ES-I3 (cell line): ENCODE results near the gene PSMD4.
A peak's percentile ranks its signal among the peaks of the same experiment; 100 is the strongest.
"Not testable (repeated sequence)": the region's sequence is repeated elsewhere in the genome, so short reads cannot be mapped to it uniquely, and the experiment has no call there.

Experiments used
- H3K36me3 ChIP-seq: 2 replicates; pipeline ENCODE4 v1.6.1; 2013; ENCODE audit warnings: mild to moderate bottlenecking, low read length, control low read depth, moderate library complexity; ENCODE audit not compliant: insufficient read depth
- H3K4me1 ChIP-seq: 2 replicates; pipeline ENCODE4 v1.6.1; 2013; ENCODE audit warnings: mild to moderate bottlenecking, control low read depth, low read length; ENCODE audit not compliant: insufficient read depth
- H3K9ac ChIP-seq: 2 replicates; pipeline ENCODE4 v1.6.1; 2013; ENCODE audit warnings: low read depth, mild to moderate bottlenecking, low read length, moderate library complexity
- H3K9me3 ChIP-seq: 2 replicates; pipeline ENCODE4 v1.6.1; 2013; ENCODE audit warnings: mild to moderate bottlenecking, low read length, moderate library complexity; ENCODE audit not compliant: control insufficient read depth, insufficient read depth

PSMD4 gene

GRCh38 chr1:151251656-151252470, 2.7 kb upstream of the PSMD4 start:
- H3K9ac ChIP-seq = no peak overlapping the region
- no peaks in the 10 kb centered on the region for H3K9me3 ChIP-seq
- H3K36me3 ChIP-seq = peaks cover 15% of the 10 kb centered on the region
- no peaks in the 10 kb centered on the region; the same call in 1 of the 2 replicates for H3K4me1 ChIP-seq

- H3K9ac ChIP-seq = peak overlapping the region; percentile 86
- no peaks in the 10 kb centered on the region; the same call in 1 of the 2 replicates for H3K4me1 ChIP-seq
- no peaks in the 10 kb centered on the region for H3K36me3 ChIP-seq
- no peaks in the 10 kb centered on the region for H3K9me3 ChIP-seq
Observed at GRCh38 chr1:151255381-151255780, 847 bp downstream of the PSMD4 start.

GRCh38 chr1:151259351-151259750, 4.8 kb downstream of the PSMD4 start:
- H3K9ac ChIP-seq = no peak overlapping the region
- H3K9me3 ChIP-seq = no peaks in the 10 kb centered on the region
- H3K4me1 ChIP-seq = no peaks in the 10 kb centered on the region; the same call in 1 of the 2 replicates
- H3K36me3 ChIP-seq = peaks cover 7% of the 10 kb centered on the region

DNA sequence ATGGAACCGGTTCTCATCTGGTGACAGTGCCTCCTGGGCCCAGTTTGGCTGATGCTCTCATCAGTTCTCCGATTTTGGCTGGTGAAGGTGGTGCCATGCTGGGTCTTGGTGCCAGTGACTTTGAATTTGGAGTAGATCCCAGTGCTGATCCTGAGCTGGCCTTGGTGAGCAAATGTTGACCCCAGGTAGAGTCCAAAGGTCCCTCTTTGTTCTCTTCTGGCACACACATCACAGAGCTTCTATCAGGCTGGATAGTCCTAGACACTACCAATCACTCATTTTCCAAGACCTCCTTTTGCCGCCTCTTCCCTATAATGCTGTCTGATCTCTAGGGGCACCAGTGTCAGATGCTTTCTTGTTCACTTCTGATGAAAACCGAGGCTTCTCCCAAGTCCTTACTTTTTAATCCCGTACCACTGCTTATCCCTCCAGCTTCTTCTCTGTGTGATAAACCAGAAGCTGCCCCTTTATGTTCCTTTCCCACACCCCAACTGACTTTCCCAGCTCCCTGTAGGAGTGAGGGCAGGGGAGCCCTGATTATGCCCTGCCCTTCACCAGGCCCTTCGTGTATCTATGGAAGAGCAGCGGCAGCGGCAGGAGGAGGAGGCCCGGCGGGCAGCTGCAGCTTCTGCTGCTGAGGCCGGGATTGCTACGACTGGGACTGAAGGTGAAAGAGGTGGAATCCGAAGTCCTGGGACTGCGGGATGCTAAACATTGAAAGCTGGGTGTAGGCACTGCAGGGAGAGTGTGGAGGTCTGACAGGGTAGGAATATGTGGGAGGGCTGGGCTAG, 11.1 kb downstream of the PSMD4 start:
- Histone ChIP-seq H3K36me3 (peaks cover 41% of the 10 kb centered on the region), H3K4me1 (no peaks in the 10 kb centered on the region), H3K9me3 (no peaks in the 10 kb centered on the region), H3K9ac (no peak overlapping the region)

GRCh38 chr1:151266315-151266714, 11.8 kb downstream of the PSMD4 start:
- H3K9ac ChIP-seq = no peak overlapping the region
- no peaks in the 10 kb centered on the region for H3K9me3 ChIP-seq
- H3K4me1 ChIP-seq = no peaks in the 10 kb centered on the region
- peaks cover 41% of the 10 kb centered on the region for H3K36me3 ChIP-seq

- Histone ChIP-seq H3K4me1 (no peaks in the 10 kb centered on the region), H3K9ac (no peak overlapping the region), H3K36me3 (peaks cover 40% of the 10 kb centered on the region), H3K9me3 (no peaks in the 10 kb centered on the region)
Observed at GRCh38 chr1:151266821-151267220, 12.3 kb downstream of the PSMD4 start.

DNA sequence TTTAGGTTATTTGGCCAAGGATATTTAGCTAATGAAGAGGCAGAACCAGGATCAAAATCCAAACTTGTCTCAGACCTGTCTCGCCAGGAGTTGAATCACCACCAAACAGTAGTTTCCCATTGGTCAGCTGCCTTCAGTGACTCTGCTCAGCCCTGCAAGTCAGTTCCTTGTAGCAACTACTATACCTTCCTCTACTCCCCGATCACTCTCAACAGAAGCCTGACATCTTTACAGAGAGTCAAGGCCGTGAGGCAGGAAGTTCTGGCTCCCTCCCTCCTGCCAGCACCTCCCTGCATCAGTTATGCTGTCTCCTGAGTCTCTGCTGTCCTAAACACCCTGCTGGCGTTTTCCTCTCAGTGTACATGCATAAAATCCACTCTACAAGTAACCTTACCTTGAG, 13.2 kb downstream of the PSMD4 start:
- H3K36me3 ChIP-seq = peaks cover 39% of the 10 kb centered on the region
- H3K9ac ChIP-seq = no peak overlapping the region
- no peaks in the 10 kb centered on the region for H3K9me3 ChIP-seq
- H3K4me1 ChIP-seq = no peaks in the 10 kb centered on the region

DNA sequence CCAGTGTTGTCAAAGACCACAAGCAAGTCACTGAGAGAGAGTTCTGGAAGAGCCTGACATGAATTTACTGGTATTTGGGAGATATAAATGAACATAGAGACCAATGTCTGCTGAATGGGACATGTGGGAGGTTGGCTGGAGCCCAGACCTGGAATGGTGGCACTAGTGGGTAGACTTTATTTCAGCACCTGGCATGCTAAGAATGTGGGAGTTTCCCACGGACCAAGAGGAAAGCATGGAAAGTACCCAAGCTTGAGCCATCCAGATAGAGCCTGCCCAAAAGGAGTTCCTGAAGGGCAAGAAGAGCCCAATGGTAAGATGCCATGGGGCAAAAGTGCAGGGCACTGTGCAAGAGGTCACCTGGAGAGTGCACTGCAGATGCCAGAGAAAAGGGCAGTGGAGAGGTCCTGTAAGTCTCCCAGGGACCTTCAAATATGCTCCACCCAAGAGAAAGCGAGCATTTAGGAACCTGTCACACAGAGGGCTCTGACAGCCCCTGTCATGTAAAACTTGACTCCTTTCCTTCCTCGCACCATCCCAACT, 19.5 kb downstream of the PSMD4 start:
- peaks cover 3% of the 10 kb centered on the region; the same call in 1 of the 2 replicates for H3K36me3 ChIP-seq
- H3K9ac ChIP-seq = no peak overlapping the region
- no peaks in the 10 kb centered on the region for H3K9me3 ChIP-seq
- no peaks in the 10 kb centered on the region for H3K4me1 ChIP-seq

- H3K9ac ChIP-seq, H3K9me3 ChIP-seq, H3K36me3 ChIP-seq, H3K4me1 ChIP-seq: not testable (repeated sequence)
Observed at GRCh38 chr1:151275341-151275740, 20.8 kb downstream of the PSMD4 start.

DNA sequence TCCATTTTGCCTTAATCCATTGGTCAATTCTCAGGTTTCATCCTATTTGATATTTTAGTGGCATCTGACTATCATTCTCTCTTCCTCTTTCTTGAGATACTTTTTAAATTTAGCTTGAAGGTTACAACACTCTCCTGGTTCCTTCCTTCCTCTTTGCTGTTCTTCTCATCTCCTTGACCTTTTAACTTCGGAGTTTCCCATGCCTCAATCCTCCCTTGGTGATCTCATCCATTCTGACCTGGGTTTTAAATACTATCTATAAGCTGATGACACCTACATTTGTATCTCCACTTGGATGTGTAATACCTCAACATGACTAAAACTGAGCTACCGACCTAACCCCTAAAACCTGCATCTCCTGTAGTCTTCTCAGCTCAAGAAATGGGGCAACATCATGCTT, 22.7 kb downstream of the PSMD4 start:
- no peak overlapping the region for H3K9ac ChIP-seq
- no peaks in the 10 kb centered on the region for H3K36me3 ChIP-seq
- no peaks in the 10 kb centered on the region for H3K4me1 ChIP-seq
- no peaks in the 10 kb centered on the region for H3K9me3 ChIP-seq

DNA sequence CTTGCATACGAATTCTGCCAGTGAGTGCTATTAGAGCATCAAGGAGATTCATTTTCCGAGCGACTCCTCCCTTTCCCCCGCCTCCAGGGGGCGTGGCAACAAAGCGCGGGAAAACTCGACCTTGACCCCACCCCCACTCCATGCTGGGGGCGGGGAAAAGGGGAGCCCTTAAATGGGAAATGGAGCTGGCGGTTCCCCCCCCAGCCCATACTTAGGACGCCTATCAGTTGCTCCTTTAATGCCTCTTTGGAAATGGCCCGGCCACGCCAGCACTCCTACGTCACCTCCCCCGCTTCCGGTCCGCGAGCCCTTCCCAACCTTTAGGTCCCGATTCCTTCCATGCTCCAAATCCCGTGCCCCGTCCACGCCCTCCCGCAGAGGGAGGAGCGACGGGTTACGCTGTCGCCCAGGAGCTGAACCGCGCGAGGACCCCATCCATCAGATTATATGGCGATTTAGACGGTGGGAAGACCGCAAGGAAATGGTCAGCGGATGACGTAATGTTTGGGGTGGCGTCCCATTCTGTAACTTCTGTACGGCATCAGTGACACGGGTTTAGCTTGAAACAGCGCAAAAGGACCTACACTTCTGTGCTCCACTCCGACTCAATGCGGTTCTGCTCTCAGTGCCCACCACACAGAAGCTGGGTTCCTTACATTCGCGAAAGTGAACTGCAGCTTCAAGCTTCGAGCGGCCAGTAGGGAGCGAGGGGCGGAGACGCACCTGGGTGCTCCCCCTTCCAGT, 26.9 kb downstream of the PSMD4 start:
- H3K9me3 ChIP-seq = no peaks in the 10 kb centered on the region
- H3K9ac ChIP-seq = peak overlapping the region; percentile 95
- 0 out of 2 replicates have a peak, but pooled peaks cover 4% of the 10 kb centered on the region for H3K4me1 ChIP-seq
- peaks cover 7% of the 10 kb centered on the region for H3K36me3 ChIP-seq

DNA sequence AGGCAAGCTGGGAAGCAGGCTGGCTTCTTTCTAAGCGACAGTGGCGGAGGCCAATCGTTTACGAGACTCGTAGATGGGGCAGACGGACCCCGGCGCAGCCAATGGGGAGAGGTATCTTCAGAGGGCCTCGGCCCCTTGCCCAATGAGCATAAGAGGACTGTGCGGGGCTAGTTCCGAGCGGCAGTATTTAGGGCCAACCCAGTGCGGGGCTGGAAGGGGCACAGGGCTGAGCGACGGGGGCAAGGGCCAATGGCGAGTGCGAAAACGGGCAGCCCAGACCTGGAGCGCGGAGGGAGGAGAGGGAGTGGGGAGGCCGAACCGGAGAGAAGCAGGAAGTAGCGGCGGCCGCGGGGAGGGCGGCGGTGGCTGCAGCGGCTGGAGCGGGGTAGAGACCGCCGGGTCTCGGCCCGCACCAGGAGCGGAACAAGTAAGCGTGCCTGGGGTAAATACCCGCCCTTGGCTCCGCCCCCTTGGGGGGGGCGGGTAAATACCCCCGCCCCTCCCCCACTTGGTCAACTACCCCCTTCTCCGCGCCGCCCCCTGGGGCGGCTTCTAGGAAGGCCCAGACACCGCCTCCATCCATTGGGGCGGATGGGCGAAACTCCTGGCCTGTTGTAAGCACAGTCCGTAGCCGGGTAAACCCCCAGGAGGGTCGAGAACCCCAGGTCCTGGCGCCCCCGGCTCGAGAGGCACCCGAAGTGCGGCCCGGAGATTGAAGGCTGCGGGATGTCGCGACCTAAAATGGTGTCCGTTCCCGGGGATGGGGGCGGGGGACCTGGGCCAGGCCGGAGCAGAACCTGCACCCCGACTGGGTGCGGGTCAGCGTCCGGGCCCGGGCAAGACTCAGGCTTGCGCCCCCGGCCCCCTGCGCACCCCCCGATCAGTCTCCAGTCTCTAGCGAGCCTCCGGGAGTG, 27.7 kb downstream of the PSMD4 start, which contains the start of gene ZNF687:
ZNF687 (plus strand) TSS at position 331 of the 914 bp plus-strand sequence. CDS start 3,993 bp downstream, outside the sequence.
- no peaks in the 10 kb centered on the region for H3K9me3 ChIP-seq
- H3K4me1 ChIP-seq = 0 out of 2 replicates have a peak, but pooled peaks cover 4% of the 10 kb centered on the region
- peak within 1 kb of the TSS; percentile 95 for H3K9ac ChIP-seq
- H3K36me3 ChIP-seq = peaks cover 15% of the 10 kb centered on the region
